ENCODE measurements around the gene POLR3K.
A peak's percentile ranks its signal among the peaks of the same experiment; 100 is the strongest.

POLR3K gene

GRCh38 chr16:71540-72401 is 18.4 kb upstream of the POLR3K start:
- peak overlapping the region; percentile 86 for H2AFZ ChIP-seq (ENCODE audit: low read length)
- H3K18ac ChIP-seq (ENCODE audit: low read length) = peak overlapping the region; percentile 92
- peak overlapping the region; percentile 79 for H2BK5ac ChIP-seq (ENCODE audit: low read length)
- no peak overlapping the region for H4K91ac ChIP-seq (ENCODE audit: low read depth, low read length, poor library complexity)
- H2BK12ac ChIP-seq (ENCODE audit: low read length) = peak overlapping the region; percentile 89
- H3K14ac ChIP-seq (ENCODE audit: low read length) = peak overlapping the region; percentile 90
- peak overlapping the region; percentile 92 for H3K23ac ChIP-seq (ENCODE audit: low read depth, low read length, poor library complexity)
- H3K9me3 ChIP-seq (replicated peaks in 1 of 2; ENCODE audit: control insufficient read depth in 2 of 2, insufficient read depth in 1 of 2, low read depth in 1 of 2, low read length in 2 of 2) = no peaks in the 10 kb centered on the region
- WGBS, 2 donors (ENCODE audit: extremely low coverage in 2 of 2, insufficient read length in 2 of 2, insufficient replicate concordance in 1 of 2) = no CpG with 5 or more reads among the region's 57 CpGs
- no peak overlapping the region for H3K4ac ChIP-seq (ENCODE audit: low read length)
- H3K79me1 ChIP-seq (ENCODE audit: low read depth, low read length) = peaks cover 3% of the 10 kb centered on the region
- peak overlapping the region; percentile 16 for H2BK120ac ChIP-seq (ENCODE audit: low read depth, low read length)
- no peaks in the 10 kb centered on the region for H3K36me3 ChIP-seq (replicated peaks in 1 of 2; ENCODE audit: control insufficient read depth in 2 of 2, insufficient read depth in 2 of 2, low read length in 2 of 2)
- peak overlapping the region; percentile 43 for H3K27ac ChIP-seq (replicated peaks; ENCODE audit: low read length)
- H3K4me2 ChIP-seq (ENCODE audit: insufficient read depth, low read length, poor library complexity, severe bottlenecking) = peak overlapping the region; percentile 92
- H2AK5ac ChIP-seq (ENCODE audit: low read depth, low read length) = peak overlapping the region; percentile 98
- H3K9ac ChIP-seq (ENCODE audit: low read depth, low read length, poor library complexity) = peak overlapping the region; percentile 88
- H3K27me3 ChIP-seq (ENCODE audit: control insufficient read depth in 3 of 3, insufficient read depth in 3 of 3, low read depth in 1 of 3, low read length in 3 of 3) = peaks cover 0 to 3% (median 0%) of the 10 kb centered on the region in 3 experiments
- peak; percentile 29 for DNase-seq (ENCODE audit: low spot score)
- peak overlapping the region; percentile 51 for H2BK15ac ChIP-seq (ENCODE audit: low read length)
- H3K4me1 ChIP-seq (ENCODE audit: control insufficient read depth in 2 of 2, insufficient read depth in 1 of 2, low read depth in 1 of 2, low read length in 2 of 2) = peaks cover 64% of the 10 kb centered on the region in 2 donors
- no peak overlapping the region for H4K8ac ChIP-seq (ENCODE audit: low read depth, low read length)
- H3K4me3 ChIP-seq (ENCODE audit: low read length in 2 of 2) = peak overlapping the region; percentile 70 to 81

- H3K14ac ChIP-seq (ENCODE audit: low read length) = peak overlapping the region; percentile 41
- H2BK120ac ChIP-seq (ENCODE audit: low read depth, low read length) = peak overlapping the region; percentile 16
- peak overlapping the region; percentile 70 for H2BK15ac ChIP-seq (ENCODE audit: low read length)
- H3K27me3 ChIP-seq (ENCODE audit: control insufficient read depth in 3 of 3, insufficient read depth in 3 of 3, low read depth in 1 of 3, low read length in 3 of 3) = peaks cover 0 to 3% (median 0%) of the 10 kb centered on the region in 3 experiments
- H2AK5ac ChIP-seq (ENCODE audit: low read depth, low read length) = peak overlapping the region; percentile 98
- no peak overlapping the region for H4K8ac ChIP-seq (ENCODE audit: low read depth, low read length)
- H3K9me3 ChIP-seq (replicated peaks in 1 of 2; ENCODE audit: control insufficient read depth in 2 of 2, insufficient read depth in 1 of 2, low read depth in 1 of 2, low read length in 2 of 2) = no peaks in the 10 kb centered on the region
- DNase-seq (ENCODE audit: low spot score) = no peak
- WGBS, 2 donors (ENCODE audit: extremely low coverage in 2 of 2, insufficient read length in 2 of 2, insufficient replicate concordance in 1 of 2) = no CpG with 5 or more reads among the region's 5 CpGs
- H3K18ac ChIP-seq (ENCODE audit: low read length) = peak overlapping the region; percentile 92
- peaks cover 58 to 61% of the 10 kb centered on the region in 2 donors for H3K4me1 ChIP-seq (ENCODE audit: control insufficient read depth in 2 of 2, insufficient read depth in 1 of 2, low read depth in 1 of 2, low read length in 2 of 2)
- peak overlapping the region; percentile 79 for H2BK5ac ChIP-seq (ENCODE audit: low read length)
- no peaks in the 10 kb centered on the region for H3K36me3 ChIP-seq (replicated peaks in 1 of 2; ENCODE audit: control insufficient read depth in 2 of 2, insufficient read depth in 2 of 2, low read length in 2 of 2)
- no peak overlapping the region for H3K27ac ChIP-seq (replicated peaks; ENCODE audit: low read length)
- peak overlapping the region; percentile 92 for H3K4me2 ChIP-seq (ENCODE audit: insufficient read depth, low read length, poor library complexity, severe bottlenecking)
- H3K4ac ChIP-seq (ENCODE audit: low read length) = no peak overlapping the region
- no peak overlapping the region for H2BK12ac ChIP-seq (ENCODE audit: low read length)
- peak overlapping the region; percentile 86 for H2AFZ ChIP-seq (ENCODE audit: low read length)
- peaks cover 3% of the 10 kb centered on the region for H3K79me1 ChIP-seq (ENCODE audit: low read depth, low read length)
- no peak overlapping the region for H4K91ac ChIP-seq (ENCODE audit: low read depth, low read length, poor library complexity)
- H3K9ac ChIP-seq (ENCODE audit: low read depth, low read length, poor library complexity) = no peak overlapping the region
- no peak overlapping the region for H3K23ac ChIP-seq (ENCODE audit: low read depth, low read length, poor library complexity)
- peak overlapping the region; percentile 70 to 81 for H3K4me3 ChIP-seq (ENCODE audit: low read length in 2 of 2)
These were observed 17.8 kb upstream of the POLR3K start for GRCh38 chr16:71210-71539.

- peak overlapping the region; percentile 92 for H3K18ac ChIP-seq (ENCODE audit: low read length)
- H3K27me3 ChIP-seq (ENCODE audit: control insufficient read depth in 3 of 3, insufficient read depth in 3 of 3, low read depth in 1 of 3, low read length in 3 of 3) = peaks cover 0 to 3% (median 0%) of the 10 kb centered on the region in 3 experiments
- H3K79me1 ChIP-seq (ENCODE audit: low read depth, low read length) = peaks cover 3% of the 10 kb centered on the region
- H3K9me3 ChIP-seq (replicated peaks in 1 of 2; ENCODE audit: control insufficient read depth in 2 of 2, insufficient read depth in 1 of 2, low read depth in 1 of 2, low read length in 2 of 2) = no peaks in the 10 kb centered on the region
- H2BK12ac ChIP-seq (ENCODE audit: low read length) = no peak overlapping the region
- no peak overlapping the region for H2AFZ ChIP-seq (ENCODE audit: low read length)
- no peak overlapping the region for H3K4me3 ChIP-seq (ENCODE audit: low read length in 2 of 2)
- peak overlapping the region; percentile 78 for H3K23ac ChIP-seq (ENCODE audit: low read depth, low read length, poor library complexity)
- H3K14ac ChIP-seq (ENCODE audit: low read length) = no peak overlapping the region
- peak overlapping the region; percentile 86 for H3K4ac ChIP-seq (ENCODE audit: low read length)
- H3K36me3 ChIP-seq (replicated peaks in 1 of 2; ENCODE audit: control insufficient read depth in 2 of 2, insufficient read depth in 2 of 2, low read length in 2 of 2) = peaks cover 6 to 7% of the 10 kb centered on the region in 2 donors
- H2BK120ac ChIP-seq (ENCODE audit: low read depth, low read length) = no peak overlapping the region
- DNase-seq (ENCODE audit: low spot score) = no peak
- H4K91ac ChIP-seq (ENCODE audit: low read depth, low read length, poor library complexity) = no peak overlapping the region
- no CpG with 5 or more reads among the region's 8 CpGs for WGBS, 2 donors (ENCODE audit: extremely low coverage in 2 of 2, insufficient read length in 2 of 2, insufficient replicate concordance in 1 of 2)
- peak overlapping the region; percentile 98 for H2AK5ac ChIP-seq (ENCODE audit: low read depth, low read length)
- H3K27ac ChIP-seq (replicated peaks; ENCODE audit: low read length) = peak overlapping the region; percentile 16
- no peak overlapping the region for H3K4me2 ChIP-seq (ENCODE audit: insufficient read depth, low read length, poor library complexity, severe bottlenecking)
- H4K8ac ChIP-seq (ENCODE audit: low read depth, low read length) = no peak overlapping the region
- H2BK15ac ChIP-seq (ENCODE audit: low read length) = peak overlapping the region; percentile 95
- H2BK5ac ChIP-seq (ENCODE audit: low read length) = peak overlapping the region; percentile 87
- H3K9ac ChIP-seq (ENCODE audit: low read depth, low read length, poor library complexity) = peak overlapping the region; percentile 74
- peaks cover 39 to 44% of the 10 kb centered on the region in 2 donors for H3K4me1 ChIP-seq (ENCODE audit: control insufficient read depth in 2 of 2, insufficient read depth in 1 of 2, low read depth in 1 of 2, low read length in 2 of 2)
These were observed 15.8 kb upstream of the POLR3K start for GRCh38 chr16:69181-69580.
